Forelimb muscle (tissue), 1 donor: ENCODE measurements around the gene NPAS3. TPM values are rescaled to one million over a fixed set of nuclear protein-coding genes. Genes with fewer than 3 reads are reported as not detected.

Experiments used
- DNase-seq: peaks from one replicate; pipeline ENCODE4 v3.0.0-alpha.2; 2013; ENCODE audit warnings: low read depth
- polyA plus RNA-seq: library from polyadenylated mRNA; unstranded; fragments of 120-200 nt; gene quantifications from one replicate; pipeline ENCODE4 v1.2.1, GENCODE V29; 2013; ENCODE audit not compliant: insufficient read length

The NPAS3 gene
- polyA plus RNA-seq, 1 donor, result 4.0 TPM

DNA sequence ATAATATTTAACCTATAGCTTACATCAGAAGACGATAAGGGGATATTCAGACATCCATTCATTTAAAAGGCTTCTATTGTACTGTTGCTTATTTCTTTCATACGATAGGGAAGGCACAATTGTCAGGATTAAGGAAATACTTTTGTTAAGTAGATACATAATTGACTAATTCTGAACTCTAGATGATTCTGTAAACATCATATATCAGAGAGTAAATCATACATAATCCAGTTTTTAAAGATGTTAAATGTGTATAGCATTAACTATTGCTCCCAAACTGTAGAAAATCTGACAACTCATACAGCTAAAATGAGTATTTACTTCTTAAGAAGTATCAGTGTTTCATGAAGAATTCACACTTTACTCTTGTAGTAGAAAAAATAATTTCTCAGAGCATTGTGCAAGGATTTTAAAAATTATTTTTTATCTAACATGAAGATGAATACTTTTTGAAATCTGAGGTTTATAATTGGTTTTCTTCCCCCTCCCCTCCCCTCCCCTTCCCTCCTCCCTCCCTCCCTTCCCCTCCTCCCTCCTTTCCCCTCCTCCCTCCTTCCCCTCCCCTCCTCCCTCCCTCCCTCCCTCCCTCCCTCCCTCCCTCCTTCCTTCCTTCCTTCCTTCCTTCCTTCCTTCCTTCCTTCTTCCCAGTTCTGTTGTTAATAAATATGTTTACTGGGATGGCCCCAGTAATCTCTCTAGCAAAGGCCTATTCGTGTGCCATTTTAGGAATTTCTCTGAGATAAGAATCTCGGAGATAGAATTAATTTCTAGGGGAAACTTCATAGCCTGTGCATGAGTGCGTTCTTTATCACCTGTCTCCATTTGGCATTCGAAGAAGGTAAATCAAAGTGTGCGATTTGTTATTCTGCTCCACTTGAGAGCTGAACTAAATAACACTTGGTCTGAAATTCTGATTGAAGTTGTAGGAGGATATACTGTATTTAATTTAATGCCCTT is 2.3 kb downstream of the NPAS3 start:
- DNase-seq, result no peak

- DNase-seq, result no peak
Measured at GRCh38 chr14:32941668-32942065, 3.0 kb downstream of the NPAS3 start.

- no peak for DNase-seq
Measured at GRCh38 chr14:32947081-32947480, 8.4 kb downstream of the NPAS3 start.

DNA sequence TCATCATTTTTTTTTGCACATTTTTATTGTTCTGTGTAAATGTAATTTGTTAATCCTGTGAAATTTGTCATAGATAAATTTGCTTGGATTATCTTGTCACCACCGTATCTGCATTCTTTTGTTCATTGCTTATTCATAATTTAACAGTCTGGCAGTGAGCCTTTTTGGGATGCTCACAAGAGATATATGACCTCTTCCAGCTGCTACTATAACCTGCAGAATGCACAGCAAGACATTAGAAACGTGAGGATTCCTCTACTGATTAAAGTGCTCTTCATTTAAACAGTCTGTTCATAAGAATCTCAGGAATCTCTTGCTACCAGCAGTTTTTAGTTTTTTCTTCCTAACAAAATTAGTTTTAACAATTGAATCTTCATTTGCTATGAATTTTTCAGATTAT is 9.1 kb downstream of the NPAS3 start:
- no peak for DNase-seq

GRCh38 chr14:32950584-32950983 is 11.9 kb downstream of the NPAS3 start:
- no peak for DNase-seq

DNA sequence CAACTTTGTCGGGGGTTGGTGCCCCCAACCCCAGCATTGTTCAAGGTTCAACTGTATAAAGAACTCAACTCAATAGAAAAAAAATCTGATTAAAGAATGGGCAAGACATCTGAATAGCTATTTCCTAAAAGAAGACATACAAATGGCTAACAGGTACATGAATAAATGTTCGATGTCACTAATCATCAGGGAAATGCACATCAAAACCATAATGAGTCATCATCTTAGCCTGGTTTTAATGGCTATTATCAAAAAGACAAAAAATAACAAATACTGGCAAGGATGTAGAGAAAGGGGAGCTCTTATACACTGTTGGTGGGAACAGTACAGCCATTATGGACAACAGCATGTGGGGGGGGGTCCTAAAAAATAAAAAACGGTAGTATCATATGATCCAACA is 28.7 kb downstream of the NPAS3 start:
- DNase-seq, result no peak

- no peak for DNase-seq
Measured at GRCh38 chr14:32968972-32969544, 30.4 kb downstream of the NPAS3 start.

- DNase-seq, result no peak
Measured at GRCh38 chr14:32977913-32978312, 39.2 kb downstream of the NPAS3 start.

GRCh38 chr14:32978691-32979255 is 40.1 kb downstream of the NPAS3 start:
- no peak for DNase-seq

GRCh38 chr14:32980178-32980901 is 41.7 kb downstream of the NPAS3 start:
- no peak for DNase-seq

- DNase-seq, result no peak
Measured at GRCh38 chr14:32980902-32981501, 42.3 kb downstream of the NPAS3 start.

GRCh38 chr14:32984241-32984930 is 45.7 kb downstream of the NPAS3 start:
- DNase-seq, result no peak

- DNase-seq, result no peak
Measured at GRCh38 chr14:32985866-32986265, 47.2 kb downstream of the NPAS3 start.

GRCh38 chr14:32986791-32987540 is 48.3 kb downstream of the NPAS3 start:
- no peak for DNase-seq

DNA sequence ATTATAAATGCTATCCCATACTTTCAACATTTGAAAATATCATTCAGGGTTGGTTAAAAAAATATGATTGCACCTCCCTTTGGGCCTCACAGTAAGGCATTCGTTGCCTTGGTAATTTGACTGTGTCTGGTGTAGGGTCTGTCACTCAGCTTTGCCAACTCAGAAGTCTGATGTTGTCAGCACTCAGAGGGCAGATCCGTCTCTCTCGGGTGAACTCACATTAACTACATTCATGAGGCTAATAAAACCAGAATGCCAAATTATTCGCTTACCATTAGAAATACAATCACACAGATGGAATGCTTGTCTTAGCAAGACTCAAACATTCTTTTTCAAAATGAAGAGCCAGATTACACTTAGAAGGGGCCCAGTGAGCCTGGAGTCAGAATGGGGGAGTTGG is 53.0 kb downstream of the NPAS3 start:
- DNase-seq, result no peak

DNA sequence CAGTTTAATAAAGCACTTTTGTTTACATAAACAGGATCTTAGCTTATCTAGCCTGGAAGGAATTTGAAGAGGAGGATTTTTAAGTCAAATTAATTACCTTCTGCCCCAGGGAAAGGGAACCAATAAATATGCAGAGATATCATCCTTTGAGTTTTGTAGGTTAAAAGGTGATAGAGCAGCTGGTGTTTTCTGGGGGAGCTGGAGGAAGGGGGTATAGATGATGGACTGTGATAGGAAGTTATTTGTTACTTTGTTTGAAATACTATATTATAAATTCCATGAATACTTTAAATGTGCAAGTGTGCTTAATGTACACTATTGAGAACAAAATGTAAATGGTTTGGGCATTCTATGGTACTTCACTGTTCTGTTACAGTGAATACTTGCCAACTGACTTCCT is 55.2 kb downstream of the NPAS3 start:
- no peak for DNase-seq

- DNase-seq, result no peak
Measured at GRCh38 chr14:32996343-32996742, 57.7 kb downstream of the NPAS3 start.

DNA sequence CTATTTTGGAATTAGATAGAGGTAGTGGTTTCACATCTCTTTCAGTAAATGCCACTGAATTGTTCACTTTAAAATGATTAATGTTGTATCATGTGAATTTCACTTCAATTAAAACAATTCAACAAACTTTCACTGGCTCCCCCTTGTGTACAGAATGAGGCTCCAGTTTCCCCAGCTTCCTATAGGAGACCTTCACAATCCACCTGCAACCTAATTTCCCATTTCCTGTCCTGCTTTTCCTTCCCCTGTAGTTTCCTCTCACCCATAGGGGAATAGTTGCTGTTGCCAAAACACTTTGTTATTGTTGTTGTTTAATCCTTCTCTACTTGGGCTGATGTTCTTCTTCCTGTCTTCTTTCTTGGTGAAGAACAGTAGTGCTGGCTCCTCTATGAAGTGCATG is 59.8 kb downstream of the NPAS3 start:
- DNase-seq, result no peak

- DNase-seq, result no peak
Measured at GRCh38 chr14:33009673-33010072, 71.0 kb downstream of the NPAS3 start.

- no peak for DNase-seq
Measured at GRCh38 chr14:33010495-33010894, 71.8 kb downstream of the NPAS3 start.
